Effector CD8-positive, alpha-beta T cell (primary cell): ENCODE measurements around the gene RNASE2.
"Not testable (repeated sequence)": the region's sequence is repeated elsewhere in the genome, so short reads cannot be mapped to it uniquely, and the experiment has no call there.

Experiments used
- DNase-seq: peaks from one replicate; lab custom pipeline; 2025; lab: John Stamatoyannopoulos, UW

RNASE2 gene

DNA sequence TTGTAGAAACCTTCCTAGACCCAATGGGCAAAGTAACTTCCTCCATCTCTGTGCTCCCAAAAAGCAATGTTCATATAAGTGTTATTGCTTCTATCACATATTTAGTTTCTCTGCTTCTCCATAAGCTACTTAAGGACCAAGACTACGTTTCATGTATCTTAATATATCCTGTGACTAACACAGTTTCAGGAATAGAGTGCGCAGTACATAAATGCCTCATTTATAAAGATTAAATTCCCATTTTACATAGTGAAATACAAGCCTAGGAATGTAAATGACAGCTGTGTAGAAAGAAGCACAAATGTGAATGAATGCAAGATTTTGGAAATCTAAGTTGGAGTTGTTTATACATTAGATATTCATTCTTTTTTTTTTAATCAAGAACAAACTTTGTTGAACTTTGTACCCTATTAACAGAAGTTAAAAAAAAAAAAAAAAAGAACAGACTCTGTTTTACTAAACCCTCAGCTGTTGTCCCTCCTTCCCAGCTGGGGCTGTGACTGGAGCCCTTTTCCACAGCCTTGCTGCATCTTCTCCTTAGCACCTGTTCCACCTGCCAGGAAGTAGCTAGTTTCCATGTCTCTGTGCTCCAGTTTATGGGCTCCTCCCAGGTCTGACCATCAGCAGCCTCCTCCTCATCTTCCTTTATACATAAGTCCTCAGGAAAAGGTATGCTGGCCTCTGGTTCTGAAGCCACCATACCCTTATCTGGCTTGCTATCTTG is 27.5 kb downstream of the RNASE2 start:
- no peak for DNase-seq

DNA sequence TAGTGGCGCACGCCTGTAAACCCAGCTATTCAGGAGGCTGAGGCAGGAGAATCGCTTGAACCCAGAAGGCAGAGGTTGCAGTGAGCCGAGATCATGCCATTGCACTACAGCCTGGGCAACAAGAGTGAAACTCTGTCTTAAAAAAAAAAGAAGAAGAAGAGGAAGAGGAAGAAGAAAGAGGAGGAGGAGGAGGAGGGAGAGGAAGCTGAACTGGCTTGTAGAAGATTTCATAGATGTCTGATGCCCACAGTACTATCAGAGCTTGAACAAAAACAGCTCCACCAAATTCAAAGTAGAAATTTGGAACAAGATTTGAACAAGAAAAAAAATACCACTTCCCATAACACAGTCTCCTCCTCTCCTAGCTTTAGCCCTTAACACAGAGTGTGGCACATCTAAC is 30.4 kb downstream of the RNASE2 start:
- DNase-seq, result not testable (repeated sequence)

GRCh38 chr14:20986811-20987210 is 31.5 kb downstream of the RNASE2 start:
- DNase-seq, result no peak

DNA sequence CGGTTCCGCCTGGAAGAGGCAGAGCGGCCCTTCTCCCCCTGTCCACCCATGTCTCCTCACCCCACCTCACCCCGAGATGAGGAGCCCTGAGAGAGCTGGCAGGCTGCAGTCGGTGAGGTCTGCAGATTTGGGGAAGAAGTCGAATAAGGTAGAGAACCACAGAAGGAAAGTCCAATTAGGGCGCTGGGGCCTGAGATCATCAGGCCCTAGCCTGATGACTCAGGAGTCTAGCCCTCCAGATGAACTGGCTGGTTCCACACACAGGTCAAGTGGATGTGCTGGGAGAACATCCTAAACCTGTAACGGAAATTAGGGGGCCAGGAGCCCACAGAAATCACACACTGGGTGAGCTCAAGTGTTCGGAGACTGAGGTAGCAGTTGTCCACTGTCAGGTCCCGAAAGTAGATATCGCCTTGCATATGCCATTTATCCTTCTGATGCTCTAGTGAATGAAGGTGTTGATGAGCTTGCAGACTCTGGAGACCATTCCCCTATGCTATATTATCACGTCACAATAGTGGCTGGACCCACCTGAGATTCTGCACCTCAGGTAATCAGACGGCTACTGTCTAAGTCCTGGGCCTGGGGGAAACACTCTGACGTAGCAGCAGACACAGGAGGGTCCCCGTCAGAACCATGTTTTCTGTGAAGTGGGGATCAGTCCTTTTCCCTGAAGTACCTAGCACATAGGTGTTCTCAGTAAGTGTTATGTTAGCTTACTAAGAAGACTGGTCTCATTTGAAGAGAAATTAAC is 33.6 kb downstream of the RNASE2 start:
- no peak for DNase-seq

DNA sequence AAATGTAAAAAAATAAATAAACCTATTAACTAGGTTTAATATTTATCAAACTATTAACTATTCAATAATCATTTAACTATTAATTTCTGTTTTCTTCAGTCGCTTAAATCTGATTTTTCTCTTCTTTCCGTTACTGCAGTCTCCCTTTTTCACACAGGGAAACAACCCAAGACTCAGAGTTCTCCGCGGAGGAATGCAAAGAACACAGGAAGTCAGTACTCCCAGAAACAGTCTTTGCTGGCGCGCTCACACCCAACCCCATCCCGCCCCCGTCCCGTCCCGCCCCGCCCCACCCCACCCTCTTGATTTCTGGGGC is 34.1 kb downstream of the RNASE2 start:
- no peak for DNase-seq

GRCh38 chr14:20989787-20990600 is 34.7 kb downstream of the RNASE2 start, which contains the start of gene METTL17:
TSS of gene METTL17 (plus strand) at chr14:20989980. CDS start at chr14:20990003, 23 bp downstream.
- peak; percentile 72 for DNase-seq

GRCh38 chr14:20996521-20996920 is 41.2 kb downstream of the RNASE2 start:
- DNase-seq, result no peak

- no peak for DNase-seq
Observed at GRCh38 chr14:20997115-20997514, 41.8 kb downstream of the RNASE2 start.

DNA sequence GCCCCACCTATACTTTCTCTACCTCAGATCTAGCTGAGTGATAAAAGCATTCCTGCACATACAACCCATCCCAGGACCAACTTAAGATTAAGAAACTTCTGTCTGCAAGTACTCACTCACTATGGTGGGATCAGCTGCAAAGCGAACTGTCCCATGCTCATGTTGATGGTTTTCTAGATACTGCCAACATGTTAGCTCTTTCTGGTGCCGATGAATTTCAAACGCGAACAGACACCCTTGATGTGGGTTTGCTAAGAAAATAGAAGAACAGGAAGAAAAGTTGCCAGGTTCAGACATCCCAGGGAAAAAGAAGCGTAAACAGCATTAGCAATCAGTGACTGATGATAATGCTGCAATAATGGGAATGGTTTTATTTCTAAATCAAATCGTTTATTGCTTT is 42.3 kb downstream of the RNASE2 start:
- DNase-seq, result no peak

DNA sequence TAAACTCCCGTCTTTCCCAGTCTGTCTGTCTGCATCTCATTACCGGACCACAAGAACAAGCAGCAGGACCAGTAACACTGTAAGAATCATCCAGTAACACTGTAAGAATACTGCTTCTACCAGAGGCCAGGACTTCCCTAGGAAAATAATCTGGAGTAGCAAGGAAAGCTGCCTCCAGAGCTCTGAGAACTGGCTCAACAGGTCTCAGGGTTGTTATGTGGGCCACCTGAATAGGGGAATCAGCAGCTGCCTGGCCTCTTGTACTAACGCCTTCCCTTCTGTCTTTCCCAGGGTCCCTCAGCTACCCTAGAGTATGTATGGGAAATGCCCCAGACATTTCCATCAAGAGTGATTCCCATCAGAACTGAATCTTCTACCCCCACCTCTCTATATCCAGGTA is 42.9 kb downstream of the RNASE2 start:
- no peak for DNase-seq

- no peak for DNase-seq
Observed at GRCh38 chr14:20998674-20999366, 43.5 kb downstream of the RNASE2 start, which contains the start of gene SLC39A2. TSS of gene SLC39A2 (plus strand) at chr14:20999293. CDS start at chr14:20999447, 154 bp downstream.

- DNase-seq, result no peak
Observed at GRCh38 chr14:20999591-20999990, 44.3 kb downstream of the RNASE2 start.

GRCh38 chr14:21001218-21001617 is 45.9 kb downstream of the RNASE2 start:
- DNase-seq, result no peak

- DNase-seq, result no peak
Observed at GRCh38 chr14:21003788-21004346, 48.6 kb downstream of the RNASE2 start.
